SU-DHL-6 (cell line): Measurements from ENCODE around the gene PTGIS.
A peak's percentile ranks its signal among the peaks of the same experiment; 100 is the strongest.

Experiments used
- H2AFZ ChIP-seq: fragments of 200-600 bp; sonication (generic); 2 replicates; pipeline ENCODE4 v1.6.1; 2014; ENCODE audit warnings: low read depth, mild to moderate bottlenecking, moderate library complexity, mixed read lengths, antibody characterized with exemption, low read length; ENCODE audit not compliant: severe bottlenecking
- H3F3A ChIP-seq: fragments of 200-600 bp; shearing (Covaris generic); 2 replicates; pipeline ENCODE4 v1.6.0; 2016; ENCODE audit warnings: antibody characterized with exemption, mild to moderate bottlenecking; ENCODE audit not compliant: insufficient read depth
- H3K27ac ChIP-seq: fragments of 200-600 bp; sonication (generic); 2 replicates; pipeline ENCODE4 v1.5.1; 2016; ENCODE audit warnings: low read depth, mild to moderate bottlenecking, low read length, moderate library complexity, mixed read lengths
- H3K27me3 ChIP-seq: fragments of 200-600 bp; sonication (generic), shearing (Covaris generic); 2 replicates; pipeline ENCODE4 v1.6.0; 2014; ENCODE audit warnings: mild to moderate bottlenecking, low read length
- H3K36me3 ChIP-seq: fragments of 200-600 bp; sonication (generic); 2 replicates; pipeline ENCODE4 v1.6.1; 2014; ENCODE audit warnings: mild to moderate bottlenecking, low read length, mixed read lengths
- H3K4me2 ChIP-seq: fragments of 300-600, 200-600 bp; shearing (Covaris generic), sonication (generic); 2 replicates; pipeline ENCODE4 v1.6.0; 2014; ENCODE audit warnings: low read length, low read depth, mild to moderate bottlenecking; ENCODE audit not compliant: poor library complexity, severe bottlenecking
- H3K4me3 ChIP-seq: fragments of 200-600 bp; sonication (generic); 2 replicates; pipeline ENCODE4 v1.5.1; 2014; ENCODE audit warnings: antibody characterized with exemption, low read length, mild to moderate bottlenecking, mixed read lengths; ENCODE audit not compliant: insufficient read depth, poor library complexity, severe bottlenecking
- H3K79me2 ChIP-seq: fragments of 200-600 bp; sonication (generic); 2 replicates; pipeline ENCODE4 v1.6.1; 2014; ENCODE audit warnings: mild to moderate bottlenecking, low read length, moderate library complexity; ENCODE audit not compliant: insufficient read depth
- H3K9ac ChIP-seq: fragments of 200-600 bp; sonication (generic); 2 replicates; pipeline ENCODE4 v1.7.0; 2014; ENCODE audit warnings: mild to moderate bottlenecking, low read length
- H3K9me2 ChIP-seq: fragments of 200-600 bp; sonication (generic); replicated peaks from 2 replicates; pipeline ENCODE4 v1.6.1; 2014; ENCODE audit warnings: low read length; ENCODE audit not compliant: insufficient read depth
- H3K9me3 ChIP-seq: fragments of 200-600 bp; sonication (generic); 2 replicates; pipeline ENCODE4 v1.6.1; 2014; ENCODE audit warnings: low read length, mixed read lengths; ENCODE audit not compliant: insufficient read depth
- H4K20me1 ChIP-seq: fragments of 200-600 bp; sonication (generic); 2 replicates; pipeline ENCODE4 v1.6.1; 2014; ENCODE audit warnings: low read depth, mild to moderate bottlenecking, antibody characterized with exemption, low read length, moderate library complexity, mixed read lengths
- CTCF ChIP-seq: fragments of 200-600 bp; sonication (generic); IDR thresholded peaks from one replicate; pipeline ENCODE4 v1.5.1; 2017; ENCODE audit warnings: antibody characterized with exemption, mild to moderate bottlenecking, low read length, moderate library complexity; ENCODE audit not compliant: insufficient read depth, poor library complexity, severe bottlenecking
- EZH2phosphoT487 ChIP-seq: fragments of 200-600 bp; sonication (generic), shearing (Covaris generic); conservative IDR thresholded peaks from 2 replicates; pipeline ENCODE4 v1.6.1; 2018; ENCODE audit warnings: mild to moderate bottlenecking, antibody characterized with exemption, low read length, moderate library complexity, mixed read lengths

Gene PTGIS

GRCh38 chr20:49486064-49486463 is 81.9 kb downstream of the PTGIS start:
- H4K20me1 ChIP-seq, result no peaks in the 10 kb centered on the region

GRCh38 chr20:49485563-49485962 is 82.4 kb downstream of the PTGIS start:
- H3K9ac ChIP-seq, result no peak overlapping the region
- no peak overlapping the region for H2AFZ ChIP-seq
- no peak overlapping the region for H3K27ac ChIP-seq
- TF ChIP-seq CTCF (no peak), EZH2phosphoT487 (no peak)
- no peak overlapping the region for H3K4me2 ChIP-seq
- no peaks in the 10 kb centered on the region for H3K9me2 ChIP-seq
- H3K36me3 ChIP-seq, result no peaks in the 10 kb centered on the region
- H3F3A ChIP-seq, result no peaks in the 10 kb centered on the region
- no peaks in the 10 kb centered on the region for H3K27me3 ChIP-seq
- no peaks in the 10 kb centered on the region for H3K9me3 ChIP-seq
- H3K4me3 ChIP-seq, result no peak overlapping the region
- no peaks in the 10 kb centered on the region for H3K79me2 ChIP-seq
- H4K20me1 ChIP-seq, result no peaks in the 10 kb centered on the region

More at GRCh38 chr20:49486064-49486463, 81.9 kb downstream of the PTGIS start:
- no peaks in the 10 kb centered on the region for H3F3A ChIP-seq
- no peaks in the 10 kb centered on the region for H3K79me2 ChIP-seq
- no peak overlapping the region for H3K4me2 ChIP-seq
- H3K4me3 ChIP-seq, result no peak overlapping the region
- no peak overlapping the region for H2AFZ ChIP-seq
- H3K27ac ChIP-seq, result no peak overlapping the region
- TF ChIP-seq EZH2phosphoT487, result no peak
- TF ChIP-seq CTCF, result no peak
- no peaks in the 10 kb centered on the region for H3K36me3 ChIP-seq
- no peaks in the 10 kb centered on the region for H3K27me3 ChIP-seq
- H3K9me3 ChIP-seq, result no peaks in the 10 kb centered on the region
- no peaks in the 10 kb centered on the region for H3K9me2 ChIP-seq
- no peak overlapping the region for H3K9ac ChIP-seq

DNA sequence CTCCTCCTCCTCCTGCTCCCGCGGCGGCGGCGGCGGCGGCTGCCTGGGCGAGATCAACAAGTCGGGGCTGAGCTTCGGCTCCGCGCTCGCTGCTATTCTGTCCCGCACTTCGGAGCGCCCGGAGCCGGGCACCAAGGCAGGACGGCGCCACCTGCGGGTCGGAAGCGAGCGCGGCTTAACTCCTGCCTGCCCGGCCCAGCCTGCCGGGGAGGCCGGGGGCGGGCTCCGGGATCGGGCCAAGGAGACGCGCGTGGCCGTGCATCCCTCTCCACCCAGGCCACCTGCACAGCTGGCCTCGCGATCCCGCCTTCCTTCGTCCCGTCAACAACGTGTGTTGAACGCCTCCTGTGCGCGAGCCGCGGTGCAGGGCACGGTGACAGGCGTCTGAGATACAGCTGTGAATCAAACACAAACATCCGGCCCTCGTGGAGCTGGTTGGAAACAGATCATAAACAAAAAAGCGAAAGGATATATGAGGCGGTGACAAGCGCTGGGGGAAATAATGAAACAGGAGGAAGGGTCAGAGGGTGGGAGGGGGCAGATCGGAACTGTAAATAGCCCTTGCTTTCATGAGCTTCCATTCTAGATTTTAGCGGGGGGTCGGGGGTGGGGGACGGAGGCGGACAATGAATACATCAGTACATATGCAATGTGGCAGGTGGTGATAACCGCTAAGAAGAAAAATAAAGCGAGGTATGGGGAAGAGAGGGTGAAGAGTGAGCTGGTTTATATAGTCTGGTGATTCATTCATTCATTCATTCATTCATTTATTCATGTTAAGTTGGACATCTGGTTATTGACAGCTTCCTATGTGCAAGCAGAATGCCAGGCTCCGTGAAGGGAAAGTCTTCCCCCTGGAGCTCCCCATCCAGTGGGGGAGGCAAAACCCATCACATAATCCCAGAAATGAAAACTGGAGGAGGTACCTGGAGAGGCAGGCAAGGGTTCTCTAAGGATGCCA is 83.5 kb downstream of the PTGIS start:
- TF ChIP-seq EZH2phosphoT487, result no peak
- TF ChIP-seq CTCF, result peak; percentile 39
- no peaks in the 10 kb centered on the region for H3K27me3 ChIP-seq
- no peak overlapping the region for H3K4me3 ChIP-seq
- no peaks in the 10 kb centered on the region for H3K79me2 ChIP-seq
- no peaks in the 10 kb centered on the region for H4K20me1 ChIP-seq
- no peak overlapping the region for H3K27ac ChIP-seq
- no peak overlapping the region for H3K9ac ChIP-seq
- no peaks in the 10 kb centered on the region for H3K36me3 ChIP-seq
- peak overlapping the region; percentile 42 for H3K4me2 ChIP-seq
- peak overlapping the region; percentile 23 for H2AFZ ChIP-seq
- no peaks in the 10 kb centered on the region for H3K9me2 ChIP-seq
- H3F3A ChIP-seq, result no peaks in the 10 kb centered on the region
- H3K9me3 ChIP-seq, result no peaks in the 10 kb centered on the region
